ENCODE results near the gene DHRS9. TPM values are rescaled to one million over a fixed set of nuclear protein-coding genes. Genes with fewer than 3 reads are reported as not detected.

Gene DHRS9
- total RNA-seq, 1 donor from 2014 or later: 1.2 TPM

- ChIA-PET POLR2A (no interaction called here), CTCF (interaction anchor here (0.7 to 5.6 kb wide), 7 partner anchors 9 to 149 kb away, joined by 3 to 45 read pairs (median 9); no protein-coding TSS in a partner anchor)
- ATAC-seq (ENCODE audit: low read depth): no peak
- no peak overlapping the region for H3K27ac Mint-ChIP-seq
- H3K4me1 Mint-ChIP-seq: peaks cover 23% of the 10 kb centered on the region
- H3K36me3 Mint-ChIP-seq (ENCODE audit: low read depth): no peaks in the 10 kb centered on the region
- no peak for DNase-seq
- no peak for TF ChIP-seq CTCF (IDR thresholded peaks at IDR 0.05)
- intact Hi-C loops (cut with micrococcal nuclease): loop anchor here (1.0 kb wide), 2 partner anchors 21 to 30 kb away; no protein-coding TSS in a partner anchor
- no peaks in the 10 kb centered on the region for H3K9me3 Mint-ChIP-seq
- H3K27me3 Mint-ChIP-seq: no peaks in the 10 kb centered on the region
- H3K4me3 Mint-ChIP-seq: no peak overlapping the region
Measured at GRCh38 chr2:169110916-169111315, 41.6 kb downstream of the DHRS9 start.

- peaks cover 13% of the 10 kb centered on the region for H3K4me1 Mint-ChIP-seq
- ATAC-seq (ENCODE audit: low read depth) (no peak), DNase-seq (no peak)
- no peak overlapping the region for H3K27ac Mint-ChIP-seq
- H3K9me3 Mint-ChIP-seq: no peaks in the 10 kb centered on the region
- no peak overlapping the region for H3K4me3 Mint-ChIP-seq
- CTCF ChIA-PET: no interaction called here
- no peaks in the 10 kb centered on the region for H3K36me3 Mint-ChIP-seq (ENCODE audit: low read depth)
- POLR2A ChIA-PET: no interaction called here
- H3K27me3 Mint-ChIP-seq: peaks cover 2% of the 10 kb centered on the region
- no peak for TF ChIP-seq CTCF (IDR thresholded peaks at IDR 0.05)
- intact Hi-C loops (cut with micrococcal nuclease): no loop called here
Measured at GRCh38 chr2:169112841-169113240, 43.5 kb downstream of the DHRS9 start.

- ATAC-seq (ENCODE audit: low read depth) (no peak), DNase-seq (no peak)
- intact Hi-C loops (cut with micrococcal nuclease): no loop called here
- ChIA-PET POLR2A (interaction anchor here (0.6 kb wide), 1 partner anchor 12 kb away, joined by 3 read pairs; no protein-coding TSS in a partner anchor), CTCF (interaction anchor here (1.5 kb wide), 1 partner anchor 18 kb away, joined by 4 read pairs; no protein-coding TSS in a partner anchor)
- no peak overlapping the region for H3K4me3 Mint-ChIP-seq
- H3K4me1 Mint-ChIP-seq: peaks cover 4% of the 10 kb centered on the region
- TF ChIP-seq CTCF (IDR thresholded peaks at IDR 0.05): no peak
- H3K36me3 Mint-ChIP-seq (ENCODE audit: low read depth): no peaks in the 10 kb centered on the region
- no peak overlapping the region for H3K27ac Mint-ChIP-seq
- H3K9me3 Mint-ChIP-seq: no peaks in the 10 kb centered on the region
- H3K27me3 Mint-ChIP-seq: peaks cover 2% of the 10 kb centered on the region
Measured at GRCh38 chr2:169114056-169114455, 44.7 kb downstream of the DHRS9 start.

- H3K9me3 Mint-ChIP-seq: no peaks in the 10 kb centered on the region
- TF ChIP-seq CTCF (IDR thresholded peaks at IDR 0.05): no peak
- DNase-seq: no peak
- CTCF ChIA-PET: no interaction called here
- no peak overlapping the region for H3K4me3 Mint-ChIP-seq
- intact Hi-C loops (cut with micrococcal nuclease): no loop called here
- POLR2A ChIA-PET: no interaction called here
- ATAC-seq (ENCODE audit: low read depth): no peak
- no peaks in the 10 kb centered on the region for H3K36me3 Mint-ChIP-seq (ENCODE audit: low read depth)
- H3K27ac Mint-ChIP-seq: no peak overlapping the region
- H3K27me3 Mint-ChIP-seq: peaks cover 6% of the 10 kb centered on the region
- no peaks in the 10 kb centered on the region for H3K4me1 Mint-ChIP-seq
Measured at GRCh38 chr2:169116327-169116726, 47.0 kb downstream of the DHRS9 start.

- DNase-seq (no peak), ATAC-seq (ENCODE audit: low read depth) (no peak)
- H3K27ac Mint-ChIP-seq: no peak overlapping the region
- no peaks in the 10 kb centered on the region for H3K4me1 Mint-ChIP-seq
- ChIA-PET CTCF (no interaction called here), POLR2A (no interaction called here)
- no peaks in the 10 kb centered on the region for H3K36me3 Mint-ChIP-seq (ENCODE audit: low read depth)
- H3K4me3 Mint-ChIP-seq: no peak overlapping the region
- H3K27me3 Mint-ChIP-seq: peaks cover 6% of the 10 kb centered on the region
- peaks cover 4% of the 10 kb centered on the region for H3K9me3 Mint-ChIP-seq
- no peak for TF ChIP-seq CTCF (IDR thresholded peaks at IDR 0.05)
- intact Hi-C loops (cut with micrococcal nuclease): no loop called here
Measured at GRCh38 chr2:169116993-169117392, 47.6 kb downstream of the DHRS9 start.

Measured in activated B cell treated with CpG ODN at 0.5 μM for 24 hours (primary cell).